Activated gamma-delta T cell treated with Interleukin-2 at 50 U/mL for 16 hours (primary cell): ENCODE measurements around the gene CENPQ.

Experiments used
- DNase-seq: peaks from one replicate; pipeline ENCODE4 v3.0.0-alpha.2; 2020

CENPQ gene

DNA sequence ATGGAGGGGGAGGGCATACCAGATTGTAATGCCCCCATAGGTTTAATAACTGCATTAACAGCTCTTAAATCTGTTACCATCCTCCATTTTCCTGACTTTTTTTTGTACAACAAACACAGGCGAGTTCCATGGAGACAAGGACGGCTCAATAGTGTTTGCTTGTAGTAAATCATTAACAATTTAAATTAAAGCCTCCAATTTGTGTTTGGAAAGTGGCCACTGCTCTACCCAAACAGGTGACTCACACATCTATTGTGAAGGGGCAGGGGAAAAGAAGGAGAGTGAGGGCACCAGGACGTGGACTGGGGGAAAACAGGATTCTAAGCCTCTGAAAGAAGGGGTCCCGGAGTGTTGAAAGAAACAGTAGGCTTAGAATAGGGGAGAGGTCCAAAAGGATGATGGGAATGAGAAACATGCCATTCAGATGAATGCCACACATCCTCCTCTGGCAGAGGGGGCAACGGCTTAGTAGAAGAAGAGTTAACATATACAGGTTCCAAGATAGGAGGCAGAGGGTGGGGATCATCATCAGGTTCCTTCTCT lies 43.5 kb downstream of the CENPQ start:
- no peak for DNase-seq

DNA sequence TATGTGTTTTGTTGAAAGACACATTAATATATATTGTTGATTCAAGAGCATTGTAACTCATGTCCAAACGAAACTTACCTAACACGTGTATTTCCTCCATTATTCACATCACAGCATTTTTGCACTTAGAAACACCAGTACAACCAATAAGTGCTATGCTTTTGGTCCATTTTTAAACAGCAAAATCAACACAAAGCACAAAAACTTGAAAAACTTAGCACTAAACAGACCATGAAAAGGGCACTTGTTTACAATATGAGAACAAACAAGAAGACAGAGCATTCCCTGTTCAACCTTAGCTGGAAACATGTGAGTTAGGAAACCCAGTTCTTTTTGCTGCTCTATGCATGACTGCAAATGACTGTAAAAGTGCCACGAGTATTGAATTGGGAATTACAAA lies 46.2 kb downstream of the CENPQ start:
- no peak for DNase-seq

- DNase-seq, result no peak
Measured at GRCh38 chr6:49513153-49513989, 50.2 kb downstream of the CENPQ start.

DNA sequence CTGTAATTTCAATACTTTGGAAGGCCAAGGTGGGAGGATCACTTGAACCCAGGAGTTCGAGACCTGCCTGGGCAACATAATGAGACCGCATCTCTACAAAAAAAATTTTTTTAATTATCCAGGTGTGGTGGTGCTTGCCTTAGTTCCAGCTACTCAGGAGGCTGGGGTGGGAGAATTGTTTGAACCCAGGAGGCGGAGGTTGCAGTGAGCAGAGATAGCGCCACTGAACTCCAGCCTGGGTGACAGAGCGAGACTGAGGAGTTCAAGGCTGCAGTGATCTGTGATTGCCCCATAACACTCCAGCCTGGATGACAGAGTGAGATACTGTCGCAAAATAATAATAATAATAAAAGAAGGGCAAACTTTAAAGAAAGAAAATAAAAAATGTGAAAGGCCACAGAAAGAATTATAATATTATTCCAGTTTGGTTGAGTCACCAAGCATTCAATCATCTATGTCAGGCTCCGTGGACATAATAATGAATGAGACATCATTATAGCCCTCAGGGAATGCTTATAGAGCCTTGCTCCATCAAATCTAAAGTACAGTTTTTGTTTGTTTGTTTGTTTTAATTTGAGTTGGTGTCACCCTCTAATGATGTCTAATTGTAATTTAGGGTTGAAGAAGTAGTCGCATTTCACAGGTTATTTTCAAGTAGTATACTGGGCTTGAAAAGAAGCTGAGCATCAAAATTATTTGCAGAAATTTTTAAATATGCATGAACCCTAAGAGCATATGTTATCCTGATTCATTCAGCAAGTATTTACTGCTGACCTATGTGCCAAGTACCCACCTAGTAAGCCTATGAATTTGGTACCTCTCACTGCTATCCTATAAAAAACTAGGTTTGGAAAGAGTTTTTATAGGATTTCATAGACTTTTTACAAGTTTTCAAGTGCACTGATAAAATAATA lies 51.7 kb downstream of the CENPQ start:
- no peak for DNase-seq

- no peak for DNase-seq
Measured at GRCh38 chr6:49515485-49516146, 52.4 kb downstream of the CENPQ start.

- no peak for DNase-seq
Measured at GRCh38 chr6:49516147-49516505, 53.0 kb downstream of the CENPQ start.

- DNase-seq, result no peak
Measured at GRCh38 chr6:49517919-49518318, 54.7 kb downstream of the CENPQ start.

DNA sequence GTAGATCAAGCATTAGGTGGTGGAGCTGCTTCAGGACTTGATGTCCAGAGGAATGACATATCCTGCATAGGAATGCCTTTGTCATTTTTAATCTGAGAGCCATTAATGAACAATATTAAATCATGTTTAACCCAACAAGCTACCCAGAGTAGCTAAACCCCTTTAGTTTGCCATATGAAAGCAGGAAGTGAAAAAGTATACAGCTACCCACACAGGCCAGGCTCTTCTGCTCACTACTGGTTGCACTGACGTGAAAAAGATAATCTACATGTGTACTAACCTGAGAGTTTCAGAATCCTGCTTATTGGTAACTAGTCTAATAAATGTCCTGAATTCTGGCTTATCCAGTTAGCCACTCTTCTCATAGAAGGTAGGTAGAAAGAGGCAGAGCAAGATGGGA lies 56.5 kb downstream of the CENPQ start:
- DNase-seq, result no peak

DNA sequence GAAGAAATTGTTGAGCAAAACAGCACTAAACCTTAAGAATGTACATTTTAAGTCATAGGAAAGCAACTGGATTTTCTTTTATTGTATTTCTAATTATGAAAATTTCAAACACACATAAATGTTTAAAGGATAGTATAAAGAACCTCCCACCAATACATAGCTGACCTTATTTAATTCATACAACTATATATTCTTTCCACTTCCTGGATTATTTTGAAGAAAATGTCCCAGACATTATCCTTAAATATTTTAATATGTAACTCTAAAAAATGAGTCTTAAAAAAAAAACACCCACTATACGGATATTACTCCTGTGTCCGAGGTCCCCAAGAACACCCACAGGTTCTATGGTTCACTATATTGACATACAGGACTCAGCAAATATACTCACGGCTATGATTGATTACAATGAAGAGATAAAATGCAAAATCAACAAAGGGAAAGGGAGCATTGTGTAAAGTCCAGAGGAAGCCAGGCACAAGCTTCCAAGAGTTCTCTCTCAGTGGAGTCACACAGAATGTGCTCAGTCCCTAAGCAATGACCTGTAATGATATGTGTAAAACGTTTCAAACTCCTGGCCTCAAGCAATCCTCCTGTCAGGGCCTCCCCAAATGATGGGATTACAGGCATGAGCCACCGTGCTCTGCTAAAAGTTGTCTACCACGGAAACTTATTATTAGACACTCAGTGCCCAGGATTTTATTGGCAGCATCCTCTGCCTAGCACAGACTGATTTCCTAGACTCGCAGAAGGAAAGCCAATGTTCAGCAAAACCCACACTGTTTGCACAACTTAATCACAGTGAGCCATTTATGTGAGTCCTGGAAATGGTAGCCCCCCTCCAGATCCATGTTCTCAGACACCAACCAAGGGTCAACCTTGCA lies 59.8 kb downstream of the CENPQ start:
- no peak for DNase-seq

DNA sequence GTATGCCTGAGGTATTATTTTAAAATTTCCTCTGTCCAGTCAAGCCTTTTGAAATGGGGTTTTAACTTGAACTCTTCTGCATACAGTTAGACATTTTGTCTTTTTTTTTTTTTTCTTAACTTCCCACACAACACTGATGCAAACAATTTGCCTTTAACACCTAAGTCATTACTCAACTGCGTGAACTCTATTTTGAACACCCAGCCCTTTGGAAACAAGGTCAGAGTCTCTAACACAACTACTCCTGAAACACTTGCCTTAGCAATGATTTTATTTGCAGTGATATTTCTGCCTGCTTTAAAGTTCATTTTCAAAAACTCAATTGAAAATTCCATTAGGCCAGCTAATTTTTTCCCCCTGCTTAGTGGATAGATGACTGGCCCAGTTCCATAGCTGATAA lies 60.7 kb downstream of the CENPQ start:
- DNase-seq, result no peak

DNA sequence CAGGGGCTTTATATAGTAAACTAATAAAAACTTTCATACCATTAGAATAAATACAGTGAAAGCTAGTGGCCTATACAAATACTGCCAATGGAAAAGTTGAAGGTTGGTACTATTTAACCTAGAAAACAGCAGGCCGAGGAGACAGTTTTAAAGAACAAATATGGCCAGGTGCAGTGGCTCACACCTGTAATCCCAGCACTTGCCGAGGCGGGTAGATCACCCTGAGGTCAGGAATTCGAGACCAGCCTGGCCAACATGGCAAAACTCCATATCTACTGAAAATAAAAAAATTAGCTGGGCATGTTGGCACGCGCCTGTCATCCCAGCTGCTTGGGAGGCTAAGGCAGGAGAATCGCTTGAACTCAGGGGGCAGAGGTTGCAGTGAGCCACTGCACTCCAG lies 61.4 kb downstream of the CENPQ start:
- DNase-seq, result no peak

GRCh38 chr6:49526598-49526997 lies 63.4 kb downstream of the CENPQ start:
- DNase-seq, result no peak

DNA sequence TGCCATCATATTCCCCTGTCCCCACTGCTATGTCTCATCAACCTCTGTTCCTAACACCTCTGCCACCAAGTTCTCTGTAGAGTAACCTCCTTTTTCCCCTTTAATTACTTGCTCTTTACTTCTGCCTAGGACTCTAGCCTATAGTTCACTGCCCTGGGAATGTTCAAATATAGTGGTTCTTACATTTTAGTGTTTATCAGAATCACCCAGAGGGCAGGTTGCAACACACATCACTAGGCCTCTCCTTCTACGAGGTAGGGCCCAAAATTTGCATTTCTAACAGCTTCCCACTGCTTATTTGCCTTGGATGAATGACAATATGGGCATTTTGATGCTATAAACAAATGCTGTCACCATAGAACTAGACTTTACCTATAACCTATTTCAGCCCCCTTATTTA lies 64.2 kb downstream of the CENPQ start:
- DNase-seq, result no peak

DNA sequence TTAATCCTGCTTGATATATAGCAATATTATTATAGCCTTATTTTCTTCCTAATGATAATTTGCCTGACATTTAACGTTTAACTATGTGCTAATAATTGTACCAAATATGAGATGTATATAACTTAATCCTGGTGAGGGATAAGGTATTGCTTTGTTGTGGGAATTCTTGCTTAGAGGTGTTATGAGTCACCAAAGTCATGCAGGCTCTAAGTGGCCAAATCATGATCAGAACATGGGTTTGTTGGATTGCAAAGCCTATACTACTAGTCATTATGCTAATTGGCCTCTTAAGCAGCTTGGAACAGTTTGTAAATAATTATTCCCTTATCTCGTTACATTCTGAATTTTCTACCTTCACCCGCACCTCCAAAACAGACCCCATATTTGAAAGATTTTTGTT lies 65.4 kb downstream of the CENPQ start:
- no peak for DNase-seq

GRCh38 chr6:49530141-49530776 lies 67.1 kb downstream of the CENPQ start:
- no peak for DNase-seq

DNA sequence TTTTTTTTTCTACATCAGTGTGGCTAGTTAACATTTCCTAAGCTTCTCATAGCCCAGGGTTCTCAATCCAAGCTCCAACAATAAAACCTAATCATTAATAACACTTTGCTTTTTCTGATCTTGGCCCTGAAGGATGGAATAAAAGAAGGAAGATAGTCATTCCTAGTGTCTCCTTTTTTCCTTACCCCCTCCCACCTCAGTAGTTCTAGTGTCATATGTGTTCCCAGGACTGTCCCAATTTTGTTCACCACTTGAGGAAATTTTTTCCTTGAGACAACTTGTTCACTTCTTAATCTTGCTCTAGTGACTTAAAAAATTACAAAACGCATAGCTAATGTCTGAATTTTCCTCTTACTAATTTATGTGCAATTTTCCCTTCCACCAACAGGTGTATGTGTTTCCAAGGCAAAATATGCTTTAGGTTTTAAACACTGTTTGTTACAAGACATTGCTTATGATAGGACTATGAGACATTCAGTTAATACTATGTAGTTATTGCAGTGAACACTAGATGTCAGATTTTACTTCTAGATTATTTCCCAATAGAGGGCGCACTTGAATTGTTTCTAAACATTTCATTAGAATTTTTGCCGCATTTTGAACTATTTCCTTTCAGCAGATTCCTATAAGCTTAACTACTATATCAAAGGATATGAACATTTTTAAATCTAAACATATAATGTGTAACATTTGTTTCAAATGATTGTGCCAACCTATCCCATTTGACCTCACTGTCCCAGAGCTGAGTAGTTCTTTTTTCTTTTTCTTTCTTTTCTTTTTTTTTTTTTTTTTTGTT lies 68.8 kb downstream of the CENPQ start:
- DNase-seq, result no peak

GRCh38 chr6:49535795-49536194 lies 72.6 kb downstream of the CENPQ start:
- no peak for DNase-seq

- no peak for DNase-seq
Measured at GRCh38 chr6:49539102-49539501, 75.9 kb downstream of the CENPQ start.

DNA sequence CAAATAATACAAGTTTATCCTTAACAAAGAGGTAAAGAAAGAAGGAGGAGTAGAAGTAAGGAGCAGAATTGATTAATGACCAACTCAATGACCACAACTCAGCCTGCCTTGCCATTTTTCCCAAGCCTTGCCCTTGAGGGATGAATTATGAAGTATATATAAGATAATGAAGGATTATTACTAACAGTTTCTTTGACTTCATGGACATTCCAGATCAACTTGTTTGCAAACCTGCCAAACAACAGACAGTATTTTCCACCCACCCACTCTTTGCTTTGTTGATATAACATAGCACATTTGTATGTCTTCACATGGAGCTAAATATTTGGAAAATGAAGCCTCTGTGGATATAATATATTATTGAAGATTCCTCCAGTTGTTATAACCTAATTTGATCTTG lies 77.4 kb downstream of the CENPQ start:
- DNase-seq, result no peak

GRCh38 chr6:49541210-49541724 lies 78.1 kb downstream of the CENPQ start:
- DNase-seq, result no peak

GRCh38 chr6:49541936-49542335 lies 78.8 kb downstream of the CENPQ start:
- DNase-seq, result no peak
